Colonic mucosa (tissue), 4 donors: ENCODE measurements around the gene AP2M1. TPM values are rescaled to one million over a fixed set of nuclear protein-coding genes. Genes with fewer than 3 reads are reported as not detected.

Experiments
- DNase-seq: peaks from one replicate; pipeline ENCODE4 v3.0.0-alpha.2; 2020
- H3K27ac ChIP-seq: fragments of 200-600 bp; one replicate; pipeline ENCODE4 v1.8.0; 2021
- H3K27me3 ChIP-seq: fragments of 200-600 bp; one replicate; pipeline ENCODE4 v1.8.0; 2021
- H3K36me3 ChIP-seq: fragments of 200-600 bp; one replicate; pipeline ENCODE4 v1.8.0; 2021
- H3K4me1 ChIP-seq: fragments of 200-600 bp; one replicate; pipeline ENCODE4 v1.8.0; 2021; ENCODE audit warnings: mild to moderate bottlenecking
- H3K4me3 ChIP-seq: fragments of 200-600 bp; one replicate; pipeline ENCODE4 v1.8.0; 2021
- H3K9ac ChIP-seq, 2 donors: one replicate each; pipeline ENCODE4 v1.7.0; 2013; ENCODE audit warnings: control low read depth in 2 of 2, low read depth in 2 of 2, low read length in 2 of 2
- H3K9me3 ChIP-seq: fragments of 200-600 bp; one replicate; pipeline ENCODE4 v1.8.0; 2021
- CTCF ChIP-seq: fragments of 200-600 bp; IDR thresholded peaks from one replicate; pipeline ENCODE4 v1.8.0; 2022; ENCODE audit warnings: antibody characterized with exemption, mild to moderate bottlenecking
- intact Hi-C: fragments of 100-400 bp; cut with DNase I; formaldehyde crosslinking; loops from one replicate; pipeline ENCODE4 v1.14.1; 2022
- total RNA-seq, 2 donors: library from RNA; stranded (reverse); fragmentation: NEBNext Ultra II Directional in 1 of 2; extraction: Animal tissue kit (Norgen Biotek cat#: 25700) in 1 of 2; gene quantifications; one replicate each; pipeline ENCODE4 v1.2.1, GENCODE V29; 2021
- donor health status: healthy.
- donor health status: DM: no; HTN: no; CAD: no.
- donor health status: DM: no; HTN: no; CAD: no.

Gene AP2M1
- total RNA-seq, 2 donors from 2014 or later = 206 to 255 TPM

GRCh38 chr3:184209146-184209923, 34.7 kb downstream of the AP2M1 start:
- intact Hi-C loops = no loop called here
- DNase-seq = no peak
- TF ChIP-seq CTCF = no peak
- Histone ChIP-seq H3K9ac (no peak overlapping the region), H3K27ac (no peak overlapping the region), H3K27me3 (no peaks in the 10 kb centered on the region), H3K36me3 (no peaks in the 10 kb centered on the region), H3K4me1 (no peaks in the 10 kb centered on the region), H3K9me3 (no peaks in the 10 kb centered on the region), H3K4me3 (no peak overlapping the region)

GRCh38 chr3:184211297-184211696, 36.6 kb downstream of the AP2M1 start:
- H3K36me3 ChIP-seq = no peaks in the 10 kb centered on the region
- intact Hi-C loops = no loop called here
- no peak for DNase-seq
- H3K9ac ChIP-seq = no peak overlapping the region
- H3K27me3 ChIP-seq = no peaks in the 10 kb centered on the region
- TF ChIP-seq CTCF = no peak
- H3K27ac ChIP-seq = no peak overlapping the region
- no peaks in the 10 kb centered on the region for H3K4me1 ChIP-seq
- no peaks in the 10 kb centered on the region for H3K9me3 ChIP-seq
- H3K4me3 ChIP-seq = no peak overlapping the region

- intact Hi-C loops = no loop called here
- Histone ChIP-seq H3K36me3 (no peaks in the 10 kb centered on the region), H3K27ac (no peak overlapping the region), H3K9ac (no peak overlapping the region), H3K9me3 (no peaks in the 10 kb centered on the region), H3K4me1 (no peaks in the 10 kb centered on the region), H3K4me3 (no peak overlapping the region), H3K27me3 (no peaks in the 10 kb centered on the region)
- TF ChIP-seq CTCF = no peak
- no peak for DNase-seq
Measured at GRCh38 chr3:184211718-184212117, 37.1 kb downstream of the AP2M1 start.

GRCh38 chr3:184218814-184219213, 44.2 kb downstream of the AP2M1 start:
- Histone ChIP-seq H3K27ac (no peak overlapping the region), H3K4me3 (no peak overlapping the region), H3K9me3 (no peaks in the 10 kb centered on the region), H3K36me3 (no peaks in the 10 kb centered on the region), H3K27me3 (no peaks in the 10 kb centered on the region), H3K4me1 (no peaks in the 10 kb centered on the region), H3K9ac (no peak overlapping the region)
- intact Hi-C loops = no loop called here
- no peak for TF ChIP-seq CTCF
- DNase-seq = no peak

GRCh38 chr3:184222521-184222920, 47.9 kb downstream of the AP2M1 start:
- H3K4me3 ChIP-seq = no peak overlapping the region
- H3K4me1 ChIP-seq = no peaks in the 10 kb centered on the region
- H3K27ac ChIP-seq = no peak overlapping the region
- H3K9me3 ChIP-seq = no peaks in the 10 kb centered on the region
- DNase-seq = no peak
- no peaks in the 10 kb centered on the region for H3K27me3 ChIP-seq
- intact Hi-C loops = no loop called here
- TF ChIP-seq CTCF = no peak
- no peak overlapping the region for H3K9ac ChIP-seq
- H3K36me3 ChIP-seq = no peaks in the 10 kb centered on the region
